HEK293 (cell line): ENCODE measurements around the gene B4GALT2.

Source experiments
- CTCF ChIA-PET: fragments of 350-600 bp; formaldehyde crosslinking; extraction: SDS; loops from one replicate; lab custom pipeline; 2021; ENCODE audit warnings: antibody characterized with exemption; lab: Yijun Ruan, JAX
- POLR2A ChIA-PET: fragments of 300-600 bp; formaldehyde crosslinking; extraction: SDS; loops from one replicate; lab custom pipeline; 2020; ENCODE audit warnings: antibody characterized with exemption, inconsistent platforms; lab: Yijun Ruan, JAX
- H3K27ac ChIP-seq: fragments of 200-500 bp; sonication (Bioruptor generic); 2 replicates; pipeline ENCODE4 v1.5.1; 2014; ENCODE audit warnings: low read depth, low read length, control low read depth, inconsistent platforms; ENCODE audit errors: extremely low read depth
- H3K36me3 ChIP-seq, 2 experiments: fragments of 200-500 bp in 1 of 2; sonication (Bioruptor generic) in 1 of 2; 1 replicate in 1 of 2; 2 replicates in 1 of 2; pipeline ENCODE4 v1.5.1; 2014 to 2017; ENCODE audit warnings: inconsistent platforms in 2 of 2, low read length in 2 of 2; ENCODE audit not compliant: control insufficient read depth in 2 of 2, insufficient read depth in 1 of 2
- H3K4me1 ChIP-seq: fragments of 200-500 bp; sonication (Bioruptor generic); 2 replicates; pipeline ENCODE4 v1.5.1; 2014; ENCODE audit warnings: mild to moderate bottlenecking, low read length, inconsistent platforms; ENCODE audit not compliant: control insufficient read depth, insufficient read depth
- H3K4me3 ChIP-seq: 2 replicates; pipeline ENCODE4 v1.5.1; 2011; ENCODE audit warnings: low read depth, mild to moderate bottlenecking, control low read depth, low read length, moderate library complexity
- H3K9me3 ChIP-seq: fragments of 200-500 bp; sonication (Bioruptor generic); 2 replicates; pipeline ENCODE4 v1.5.1; 2014; ENCODE audit warnings: low read depth, low read length, inconsistent platforms; ENCODE audit not compliant: control insufficient read depth, insufficient read depth
- EGR2 ChIP-seq: fragments of 450-650 bp; formaldehyde crosslinking; IDR thresholded peaks from 2 replicates; pipeline ENCODE4 v1.5.1; 2016; ENCODE audit warnings: low read depth, missing biosample characterization, missing genetic modification characterization
- GLI4 ChIP-seq: fragments of 450-650 bp; formaldehyde crosslinking; IDR thresholded peaks from 2 replicates; pipeline ENCODE4 v1.5.1; 2016; ENCODE audit warnings: missing biosample characterization, missing genetic modification characterization
- MYNN ChIP-seq: fragments of 450-650 bp; formaldehyde crosslinking; IDR thresholded peaks from 2 replicates; pipeline ENCODE4 v1.5.1; 2016; ENCODE audit warnings: missing biosample characterization, missing genetic modification characterization, borderline replicate concordance
- SCRT1 ChIP-seq: fragments of 450-650 bp; formaldehyde crosslinking; IDR thresholded peaks from 2 replicates; pipeline ENCODE4 v1.5.1; 2016; ENCODE audit warnings: missing biosample characterization, missing genetic modification characterization, borderline replicate concordance
- ZBTB8A ChIP-seq: fragments of 450-650 bp; formaldehyde crosslinking; IDR thresholded peaks from 2 replicates; pipeline ENCODE4 v1.5.1; 2016; ENCODE audit warnings: missing biosample characterization, missing genetic modification characterization
- ZEB2 ChIP-seq: fragments of 450-650 bp; formaldehyde crosslinking; IDR thresholded peaks from 2 replicates; pipeline ENCODE4 v1.5.1; 2016; ENCODE audit warnings: missing biosample characterization, missing genetic modification characterization
- ZFP37 ChIP-seq: fragments of 450-650 bp; formaldehyde crosslinking; IDR thresholded peaks from 2 replicates; pipeline ENCODE4 v1.5.1; 2016; ENCODE audit warnings: missing biosample characterization, missing genetic modification characterization
- ZNF221 ChIP-seq: fragments of 450-650 bp; formaldehyde crosslinking; IDR thresholded peaks from 2 replicates; pipeline ENCODE4 v1.5.1; 2017; ENCODE audit warnings: missing biosample characterization, missing genetic modification characterization, borderline replicate concordance
- ZNF24 ChIP-seq: fragments of 450-650 bp; formaldehyde crosslinking; IDR thresholded peaks from 2 replicates; pipeline ENCODE4 v1.5.1; 2016; ENCODE audit warnings: missing biosample characterization, missing genetic modification characterization
- ZNF37A ChIP-seq: fragments of 450-650 bp; IDR thresholded peaks from 2 replicates; pipeline ENCODE4 v1.5.1; 2018; ENCODE audit warnings: missing biosample characterization, missing genetic modification characterization
- ZNF677 ChIP-seq: fragments of 450-650 bp; IDR thresholded peaks from 2 replicates; pipeline ENCODE4 v1.5.0; 2018; ENCODE audit warnings: missing biosample characterization, mild to moderate bottlenecking, missing genetic modification characterization, moderate library complexity
- ZNF776 ChIP-seq: fragments of 450-650 bp; formaldehyde crosslinking; IDR thresholded peaks from 2 replicates; pipeline ENCODE4 v1.5.0; 2017; ENCODE audit warnings: missing biosample characterization, missing genetic modification characterization, borderline replicate concordance
- ZNF777 ChIP-seq: fragments of 450-650 bp; formaldehyde crosslinking; IDR thresholded peaks from 2 replicates; pipeline ENCODE4 v1.5.1; 2017; ENCODE audit warnings: missing biosample characterization, missing genetic modification characterization, borderline replicate concordance
- ZNF785 ChIP-seq: fragments of 450-650 bp; formaldehyde crosslinking; IDR thresholded peaks from 2 replicates; pipeline ENCODE4 v1.5.1; 2016; ENCODE audit warnings: missing biosample characterization, missing genetic modification characterization
- ZNF837 ChIP-seq: fragments of 450-650 bp; formaldehyde crosslinking; IDR thresholded peaks from 2 replicates; pipeline ENCODE4 v1.5.1; 2016; ENCODE audit warnings: missing biosample characterization, missing genetic modification characterization
- TF ChIP-seq, protein P1 (sequence below): fragments of 450-650 bp; formaldehyde crosslinking; IDR thresholded peaks from 2 replicates; pipeline ENCODE4 v1.5.1; 2016; ENCODE audit warnings: missing biosample characterization, missing genetic modification characterization
- TF ChIP-seq, protein P2 (sequence below): fragments of 450-650 bp; formaldehyde crosslinking; IDR thresholded peaks from 2 replicates; pipeline ENCODE4; 2016; ENCODE audit warnings: missing biosample characterization, missing genetic modification characterization
- TF ChIP-seq, protein P3 (sequence below): fragments of 450-650 bp; formaldehyde crosslinking; conservative IDR thresholded peaks from 2 replicates; pipeline ENCODE4 v1.5.1; 2016; ENCODE audit warnings: low read depth, missing biosample characterization, missing genetic modification characterization

Gene B4GALT2

DNA sequence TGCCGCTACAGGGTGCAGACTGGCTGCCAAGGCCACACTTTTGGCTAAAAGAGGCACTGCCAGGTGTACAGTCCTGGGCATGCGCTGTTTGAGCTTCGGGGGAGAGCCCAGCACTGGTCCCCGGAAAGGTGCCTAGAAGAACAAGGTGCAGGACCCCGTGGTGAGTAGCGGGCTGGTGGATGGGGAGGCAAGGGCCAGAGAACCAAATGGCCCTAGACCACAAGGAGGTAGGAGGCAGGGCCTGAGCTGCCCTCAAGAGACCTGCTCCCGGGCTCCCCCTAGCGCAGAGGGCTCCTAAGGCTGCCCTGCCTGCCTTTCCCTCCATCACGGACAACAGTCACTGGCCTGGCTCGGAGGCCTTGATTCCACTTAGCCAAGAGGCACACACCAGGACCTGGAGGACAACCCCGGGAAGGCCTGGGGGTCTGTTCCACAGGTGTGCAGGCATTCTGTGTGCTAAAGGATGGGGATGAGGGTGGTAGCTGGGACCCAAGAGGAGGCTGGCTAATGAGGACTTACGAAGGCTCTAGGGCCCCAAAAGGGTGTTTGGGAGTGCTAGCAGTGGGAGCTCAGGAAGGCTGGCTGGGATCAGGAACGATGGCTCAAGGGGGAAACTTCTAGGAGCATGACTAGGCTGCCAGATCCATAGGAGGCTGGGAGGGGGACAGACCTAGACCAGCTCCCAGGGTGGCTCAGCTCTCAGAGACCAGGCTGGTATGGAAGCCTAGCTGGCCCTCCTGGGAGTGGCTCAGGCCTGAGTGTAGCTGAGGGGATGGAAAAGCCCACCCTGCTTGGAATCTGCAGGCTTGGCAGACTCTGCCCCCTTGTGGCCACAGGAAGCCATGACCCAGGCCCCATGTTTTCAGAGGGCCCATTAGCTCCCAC lies 44.7 kb upstream of the B4GALT2 start (continued):
- TF ChIP-seq, protein P1, sequence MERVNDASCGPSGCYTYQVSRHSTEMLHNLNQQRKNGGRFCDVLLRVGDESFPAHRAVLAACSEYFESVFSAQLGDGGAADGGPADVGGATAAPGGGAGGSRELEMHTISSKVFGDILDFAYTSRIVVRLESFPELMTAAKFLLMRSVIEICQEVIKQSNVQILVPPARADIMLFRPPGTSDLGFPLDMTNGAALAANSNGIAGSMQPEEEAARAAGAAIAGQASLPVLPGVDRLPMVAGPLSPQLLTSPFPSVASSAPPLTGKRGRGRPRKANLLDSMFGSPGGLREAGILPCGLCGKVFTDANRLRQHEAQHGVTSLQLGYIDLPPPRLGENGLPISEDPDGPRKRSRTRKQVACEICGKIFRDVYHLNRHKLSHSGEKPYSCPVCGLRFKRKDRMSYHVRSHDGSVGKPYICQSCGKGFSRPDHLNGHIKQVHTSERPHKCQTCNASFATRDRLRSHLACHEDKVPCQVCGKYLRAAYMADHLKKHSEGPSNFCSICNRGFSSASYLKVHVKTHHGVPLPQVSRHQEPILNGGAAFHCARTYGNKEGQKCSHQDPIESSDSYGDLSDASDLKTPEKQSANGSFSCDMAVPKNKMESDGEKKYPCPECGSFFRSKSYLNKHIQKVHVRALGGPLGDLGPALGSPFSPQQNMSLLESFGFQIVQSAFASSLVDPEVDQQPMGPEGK (tag by site-specific recombination) = peak; percentile 28
- no peak for TF ChIP-seq ZNF677
- TF ChIP-seq ZNF37A (tag by site-specific recombination) = no peak
- 0 out of 2 replicates have a peak, but pooled peaks have one; percentile 22 for TF ChIP-seq ZFP37 (tag by site-specific recombination)
- TF ChIP-seq EGR2 = no peak
- TF ChIP-seq ZNF777 = no peak
- TF ChIP-seq ZNF776 (tag by site-specific recombination) = no peak
- TF ChIP-seq GLI4 = no peak
- TF ChIP-seq ZNF221 (tag by site-specific recombination) = no peak
- TF ChIP-seq ZNF837 (tag by site-specific recombination) = no peak
- 0 out of 2 replicates have a peak, but pooled peaks have one; percentile 16 for TF ChIP-seq ZNF24 (tag by site-specific recombination)
- TF ChIP-seq ZNF785 (tag by site-specific recombination) = no peak
- TF ChIP-seq, protein P2, sequence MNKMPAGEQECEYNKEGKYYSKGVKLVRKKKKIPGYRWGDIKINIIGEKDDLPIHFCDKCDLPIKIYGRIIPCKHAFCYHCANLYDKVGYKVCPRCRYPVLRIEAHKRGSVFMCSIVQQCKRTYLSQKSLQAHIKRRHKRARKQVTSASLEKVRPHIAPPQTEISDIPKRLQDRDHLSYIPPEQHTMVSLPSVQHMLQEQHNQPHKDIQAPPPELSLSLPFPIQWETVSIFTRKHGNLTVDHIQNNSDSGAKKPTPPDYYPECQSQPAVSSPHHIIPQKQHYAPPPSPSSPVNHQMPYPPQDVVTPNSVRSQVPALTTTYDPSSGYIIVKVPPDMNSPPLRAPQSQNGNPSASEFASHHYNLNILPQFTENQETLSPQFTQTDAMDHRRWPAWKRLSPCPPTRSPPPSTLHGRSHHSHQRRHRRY (tag by site-specific recombination) = no peak
- no peak; the same call in 1 of the 2 replicates for TF ChIP-seq ZBTB8A (tag by site-specific recombination)
- TF ChIP-seq, protein P3, sequence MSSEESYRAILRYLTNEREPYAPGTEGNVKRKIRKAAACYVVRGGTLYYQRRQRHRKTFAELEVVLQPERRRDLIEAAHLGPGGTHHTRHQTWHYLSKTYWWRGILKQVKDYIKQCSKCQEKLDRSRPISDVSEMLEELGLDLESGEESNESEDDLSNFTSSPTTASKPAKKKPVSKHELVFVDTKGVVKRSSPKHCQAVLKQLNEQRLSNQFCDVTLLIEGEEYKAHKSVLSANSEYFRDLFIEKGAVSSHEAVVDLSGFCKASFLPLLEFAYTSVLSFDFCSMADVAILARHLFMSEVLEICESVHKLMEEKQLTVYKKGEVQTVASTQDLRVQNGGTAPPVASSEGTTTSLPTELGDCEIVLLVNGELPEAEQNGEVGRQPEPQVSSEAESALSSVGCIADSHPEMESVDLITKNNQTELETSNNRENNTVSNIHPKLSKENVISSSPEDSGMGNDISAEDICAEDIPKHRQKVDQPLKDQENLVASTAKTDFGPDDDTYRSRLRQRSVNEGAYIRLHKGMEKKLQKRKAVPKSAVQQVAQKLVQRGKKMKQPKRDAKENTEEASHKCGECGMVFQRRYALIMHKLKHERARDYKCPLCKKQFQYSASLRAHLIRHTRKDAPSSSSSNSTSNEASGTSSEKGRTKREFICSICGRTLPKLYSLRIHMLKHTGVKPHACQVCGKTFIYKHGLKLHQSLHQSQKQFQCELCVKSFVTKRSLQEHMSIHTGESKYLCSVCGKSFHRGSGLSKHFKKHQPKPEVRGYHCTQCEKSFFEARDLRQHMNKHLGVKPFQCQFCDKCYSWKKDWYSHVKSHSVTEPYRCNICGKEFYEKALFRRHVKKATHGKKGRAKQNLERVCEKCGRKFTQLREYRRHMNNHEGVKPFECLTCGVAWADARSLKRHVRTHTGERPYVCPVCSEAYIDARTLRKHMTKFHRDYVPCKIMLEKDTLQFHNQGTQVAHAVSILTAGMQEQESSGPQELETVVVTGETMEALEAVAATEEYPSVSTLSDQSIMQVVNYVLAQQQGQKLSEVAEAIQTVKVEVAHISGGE (tag by site-specific recombination) = no peak
- TF ChIP-seq, all 188 proteins: peak for 24

DNA sequence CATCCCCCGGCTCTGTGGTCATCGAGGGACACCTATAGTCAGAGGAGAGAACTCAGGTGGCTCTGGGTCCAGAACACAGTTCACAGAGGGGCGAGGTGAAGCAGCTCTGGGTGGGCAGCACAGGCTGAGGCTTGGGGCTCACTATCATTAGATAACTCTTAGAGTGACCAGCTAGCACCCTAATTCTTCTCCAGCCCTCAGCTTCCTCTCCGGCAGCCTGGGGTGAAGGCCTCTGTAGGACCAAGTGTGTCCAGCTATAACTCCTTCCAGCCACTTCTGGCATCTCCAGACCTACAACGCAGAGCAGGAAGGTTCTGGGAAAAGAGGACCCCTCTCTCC lies 44.1 kb upstream of the B4GALT2 start:
- Histone ChIP-seq H3K4me3 (no peak overlapping the region), H3K4me1 (peaks cover 3% of the 10 kb centered on the region; the same call in 1 of the 2 replicates), H3K27ac (no peak overlapping the region), H3K36me3 (peaks cover 0 to 9% of the 10 kb centered on the region in 2 experiments; a peak in 1 of 3 replicates), H3K9me3 (no peaks in the 10 kb centered on the region)
- TF ChIP-seq MYNN (tag by site-specific recombination) (no peak), ZEB2 (tag by site-specific recombination) (no peak), SCRT1 (tag by site-specific recombination) (no peak), ZNF24 (tag by site-specific recombination) (no peak)
- ChIA-PET CTCF (interaction anchor here (0.6 to 12.4 kb wide), 90 partner anchors 9 to 718 kb away, joined by 3 to 555 read pairs (median 4); partner anchors contain the start of genes DPH2, IPO13, KDM4A and SLC6A9), POLR2A (interaction anchor here (1.0 to 1.5 kb wide), 6 partner anchors 11 to 284 kb away, joined by 4 to 17 read pairs (median 6); partner anchors contain the start of genes IPO13 and KDM4A)
